Type B pancreatic cell (in vitro differentiated cells): Measurements from ENCODE around the gene LHX2. TPM values are rescaled to one million over a fixed set of nuclear protein-coding genes. Genes with fewer than 3 reads are reported as not detected.

Source experiments
- DNase-seq: peaks from one replicate; pipeline ENCODE4 v3.0.0; 2021; ENCODE audit warnings: mixed read lengths; ENCODE audit not compliant: unreplicated experiment; ENCODE audit errors: extremely low spot score
- H3K27ac Mint-ChIP-seq: 2 replicates; pipeline ENCODE4 v1.8.0; 2021; ENCODE audit warnings: mild to moderate bottlenecking, mixed read lengths
- H3K27me3 Mint-ChIP-seq: 2 replicates; pipeline ENCODE4 v1.8.0; 2021; ENCODE audit warnings: mixed read lengths
- H3K36me3 Mint-ChIP-seq: 2 replicates; pipeline ENCODE4 v1.8.0; 2021; ENCODE audit warnings: mixed read lengths
- H3K4me1 Mint-ChIP-seq: one replicate; pipeline ENCODE4 v1.8.0; 2021; ENCODE audit warnings: mixed read lengths; ENCODE audit not compliant: unreplicated experiment
- H3K4me3 Mint-ChIP-seq: 2 replicates; pipeline ENCODE4 v1.8.0; 2021; ENCODE audit warnings: mild to moderate bottlenecking, mixed read lengths
- H3K9me3 Mint-ChIP-seq: 2 replicates; pipeline ENCODE4 v1.8.0; 2021; ENCODE audit warnings: mixed read lengths
- total RNA-seq: library from RNA; stranded (reverse); gene quantifications from 2 replicates; pipeline ENCODE4 v1.2.1, GENCODE V29; 2021; ENCODE audit warnings: low replicate concordance
- TF ChIP-seq, protein P1 (sequence below): fragments of 200-600 bp; sonication (generic); conservative IDR thresholded peaks from 2 replicates; pipeline ENCODE4 v1.5.0; 2021; ENCODE audit warnings: antibody characterized with exemption, mild to moderate bottlenecking

The LHX2 gene
- total RNA-seq, 1 donor from 2014 or later: 1.2 TPM

DNA sequence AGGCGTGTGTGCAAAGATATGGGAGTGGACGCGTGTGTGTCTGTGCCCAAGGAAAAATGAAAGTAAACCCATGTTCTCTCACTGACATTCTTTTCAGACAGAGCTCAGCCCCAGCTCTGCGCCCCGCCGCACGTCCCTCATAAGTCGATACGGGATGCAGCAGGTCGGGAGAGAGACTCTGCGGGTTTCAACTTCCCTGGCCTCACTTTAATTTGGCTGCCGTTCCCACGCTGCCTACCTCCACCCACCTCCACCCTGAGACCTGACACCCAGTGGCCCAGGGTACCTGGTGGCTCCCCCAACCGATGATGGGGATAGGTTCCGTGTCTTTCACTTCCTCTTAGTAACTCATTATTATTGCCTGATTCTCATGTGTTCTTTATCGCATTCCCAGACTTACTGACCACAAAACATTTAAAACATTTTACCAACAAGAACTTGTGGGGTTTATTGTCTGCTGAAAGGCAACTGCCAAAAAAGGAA lies 19.4 kb downstream of the LHX2 start:
- no peak for DNase-seq
- H3K4me1 Mint-ChIP-seq: no peaks in the 10 kb centered on the region
- peaks cover 92% of the 10 kb centered on the region for H3K27me3 Mint-ChIP-seq
- no peak overlapping the region for H3K27ac Mint-ChIP-seq
- H3K4me3 Mint-ChIP-seq: no peak overlapping the region
- no peaks in the 10 kb centered on the region for H3K9me3 Mint-ChIP-seq
- TF ChIP-seq, protein P1, sequence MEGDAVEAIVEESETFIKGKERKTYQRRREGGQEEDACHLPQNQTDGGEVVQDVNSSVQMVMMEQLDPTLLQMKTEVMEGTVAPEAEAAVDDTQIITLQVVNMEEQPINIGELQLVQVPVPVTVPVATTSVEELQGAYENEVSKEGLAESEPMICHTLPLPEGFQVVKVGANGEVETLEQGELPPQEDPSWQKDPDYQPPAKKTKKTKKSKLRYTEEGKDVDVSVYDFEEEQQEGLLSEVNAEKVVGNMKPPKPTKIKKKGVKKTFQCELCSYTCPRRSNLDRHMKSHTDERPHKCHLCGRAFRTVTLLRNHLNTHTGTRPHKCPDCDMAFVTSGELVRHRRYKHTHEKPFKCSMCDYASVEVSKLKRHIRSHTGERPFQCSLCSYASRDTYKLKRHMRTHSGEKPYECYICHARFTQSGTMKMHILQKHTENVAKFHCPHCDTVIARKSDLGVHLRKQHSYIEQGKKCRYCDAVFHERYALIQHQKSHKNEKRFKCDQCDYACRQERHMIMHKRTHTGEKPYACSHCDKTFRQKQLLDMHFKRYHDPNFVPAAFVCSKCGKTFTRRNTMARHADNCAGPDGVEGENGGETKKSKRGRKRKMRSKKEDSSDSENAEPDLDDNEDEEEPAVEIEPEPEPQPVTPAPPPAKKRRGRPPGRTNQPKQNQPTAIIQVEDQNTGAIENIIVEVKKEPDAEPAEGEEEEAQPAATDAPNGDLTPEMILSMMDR: no peak
- H3K36me3 Mint-ChIP-seq: no peaks in the 10 kb centered on the region

GRCh38 chr9:124032247-124032646 lies 20.7 kb downstream of the LHX2 start:
- Mint-ChIP-seq H3K27me3 (peaks cover 90% of the 10 kb centered on the region), H3K4me3 (no peak overlapping the region)
- no peak for DNase-seq

DNA sequence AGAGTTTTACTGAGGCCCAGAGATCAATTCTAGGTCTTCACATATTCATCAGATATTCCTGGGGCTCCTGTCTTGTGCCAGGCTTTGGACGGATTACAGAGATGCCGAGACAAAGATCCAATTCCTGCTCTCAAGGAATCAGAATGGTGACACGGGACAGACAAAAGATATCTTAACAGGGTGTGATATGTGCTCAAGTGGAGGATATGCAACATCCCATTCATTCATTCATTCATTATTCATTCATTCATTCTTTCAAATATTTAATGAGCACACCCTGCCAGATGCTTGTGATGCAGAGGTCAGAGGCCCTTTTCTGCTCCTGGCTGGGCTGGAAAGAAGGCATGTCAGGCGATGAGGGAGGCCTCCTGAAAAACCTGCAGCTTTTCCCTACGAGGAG lies 21.8 kb downstream of the LHX2 start:
- TF ChIP-seq, protein P1: no peak
- Mint-ChIP-seq H3K27me3 (peaks cover 90% of the 10 kb centered on the region), H3K4me3 (no peak overlapping the region), H3K27ac (no peak overlapping the region), H3K4me1 (no peaks in the 10 kb centered on the region), H3K9me3 (no peaks in the 10 kb centered on the region), H3K36me3 (no peaks in the 10 kb centered on the region)
- DNase-seq: no peak

More at GRCh38 chr9:124032247-124032646, 20.7 kb downstream of the LHX2 start:
- Mint-ChIP-seq H3K36me3 (no peaks in the 10 kb centered on the region), H3K9me3 (no peaks in the 10 kb centered on the region), H3K4me1 (no peaks in the 10 kb centered on the region), H3K27ac (no peak overlapping the region)
- TF ChIP-seq, protein P1: no peak

- Mint-ChIP-seq H3K4me3 (no peak overlapping the region), H3K4me1 (no peaks in the 10 kb centered on the region), H3K27ac (no peak overlapping the region), H3K9me3 (no peaks in the 10 kb centered on the region), H3K36me3 (no peaks in the 10 kb centered on the region), H3K27me3 (peaks cover 92% of the 10 kb centered on the region)
- no peak for DNase-seq
- TF ChIP-seq, protein P1: no peak
Measured at GRCh38 chr9:124033967-124034366, 22.4 kb downstream of the LHX2 start.

DNA sequence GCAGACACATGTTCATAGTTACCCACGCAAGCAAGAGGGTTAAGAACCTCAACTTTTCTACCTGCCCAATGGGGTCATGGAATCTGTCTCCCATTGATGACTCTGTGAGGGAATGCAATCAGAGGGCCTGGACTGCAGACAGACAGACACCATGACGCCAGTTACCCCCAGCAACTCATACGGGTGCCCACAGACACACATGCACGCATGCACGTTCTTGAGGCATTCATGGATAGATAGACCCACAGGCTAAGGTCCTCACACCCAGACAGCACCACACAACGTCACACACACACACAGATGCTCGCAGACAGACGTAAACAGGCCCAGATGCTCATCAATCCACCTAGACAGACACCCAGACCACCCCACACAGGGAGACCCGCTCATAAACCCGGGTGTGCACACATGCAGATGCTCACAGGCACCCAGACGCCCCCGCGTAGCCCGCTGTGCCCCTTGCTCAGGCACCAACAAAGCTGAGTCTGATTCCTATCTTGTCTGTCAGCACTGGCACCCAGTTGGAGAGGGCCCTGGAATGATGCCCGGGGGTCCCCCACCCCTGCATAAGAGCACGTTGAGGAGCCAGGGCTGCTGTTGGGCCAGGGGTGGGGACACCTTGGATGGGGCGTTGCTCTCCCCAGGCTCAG lies 23.6 kb downstream of the LHX2 start:
- peaks cover 1% of the 10 kb centered on the region for H3K4me1 Mint-ChIP-seq
- H3K36me3 Mint-ChIP-seq: no peaks in the 10 kb centered on the region
- no peak overlapping the region for H3K27ac Mint-ChIP-seq
- H3K4me3 Mint-ChIP-seq: no peak overlapping the region
- no peaks in the 10 kb centered on the region for H3K9me3 Mint-ChIP-seq
- DNase-seq: no peak
- H3K27me3 Mint-ChIP-seq: peaks cover 93% of the 10 kb centered on the region
- TF ChIP-seq, protein P1: no peak
